HS-27A (cell line): ENCODE measurements around the gene SNRK.
A peak's percentile ranks its signal among the peaks of the same experiment; 100 is the strongest.

Experiments used
- DNase-seq: peaks from one replicate; pipeline ENCODE4 v3.0.0-alpha.2; 2012; ENCODE audit warnings: low read depth, missing footprints

SNRK gene

GRCh38 chr3:43286115-43286840 lies at the start of gene SNRK:
Gene SNRK, plus strand, starts transcription at chr3:43286540. Its CDS starts 16,664 bp downstream, at chr3:43303204.
- DNase-seq, result peak; percentile 33

- DNase-seq, result no peak
These were observed 47.5 kb upstream of the SNRK start for GRCh38 chr3:43238801-43239200.

GRCh38 chr3:43239755-43240154 lies 46.6 kb upstream of the SNRK start:
- no peak for DNase-seq

- DNase-seq, result no peak
These were observed 42.5 kb upstream of the SNRK start for GRCh38 chr3:43243590-43244587.

- DNase-seq, result no peak
These were observed 41.6 kb upstream of the SNRK start for GRCh38 chr3:43244694-43245093.

- DNase-seq, result no peak
These were observed 39.4 kb upstream of the SNRK start for GRCh38 chr3:43246976-43247375.

- DNase-seq, result no peak
These were observed 38.7 kb upstream of the SNRK start for GRCh38 chr3:43247561-43248184.

- no peak for DNase-seq
These were observed 38.2 kb upstream of the SNRK start for GRCh38 chr3:43248185-43248583.

GRCh38 chr3:43248973-43249372 lies 37.4 kb upstream of the SNRK start:
- no peak for DNase-seq

GRCh38 chr3:43249405-43249804 lies 36.9 kb upstream of the SNRK start:
- no peak for DNase-seq

GRCh38 chr3:43253294-43253693 lies 33.0 kb upstream of the SNRK start:
- DNase-seq, result no peak

GRCh38 chr3:43254125-43254524 lies 32.2 kb upstream of the SNRK start:
- no peak for DNase-seq

- DNase-seq, result no peak
These were observed 30.7 kb upstream of the SNRK start for GRCh38 chr3:43255662-43256061.

GRCh38 chr3:43256714-43257461 lies 29.5 kb upstream of the SNRK start:
- DNase-seq, result no peak

- DNase-seq, result no peak
These were observed 28.5 kb upstream of the SNRK start for GRCh38 chr3:43257850-43258249.

GRCh38 chr3:43259626-43260025 lies 26.7 kb upstream of the SNRK start:
- no peak for DNase-seq

- DNase-seq, result no peak
These were observed 25.9 kb upstream of the SNRK start for GRCh38 chr3:43260412-43260811.

GRCh38 chr3:43262194-43262593 lies 24.1 kb upstream of the SNRK start:
- no peak for DNase-seq

GRCh38 chr3:43266451-43266850 lies 19.9 kb upstream of the SNRK start:
- DNase-seq, result no peak

- DNase-seq, result no peak
These were observed 19.3 kb upstream of the SNRK start for GRCh38 chr3:43266995-43267394.

- no peak for DNase-seq
These were observed 17.7 kb upstream of the SNRK start for GRCh38 chr3:43268636-43269035.

GRCh38 chr3:43270078-43270477 lies 16.3 kb upstream of the SNRK start:
- no peak for DNase-seq
